HG03571 (cell line): Measurements from ENCODE around the gene LPAR2.
"Not testable (repeated sequence)": the region's sequence is repeated elsewhere in the genome, so short reads cannot be mapped to it uniquely, and the experiment has no call there.

Source experiments
- ATAC-seq: cut with Tn5 transposase; IDR thresholded peaks from one replicate; pipeline ENCODE4 v1.9.1; 2021; ENCODE audit not compliant: unreplicated experiment

The LPAR2 gene

DNA sequence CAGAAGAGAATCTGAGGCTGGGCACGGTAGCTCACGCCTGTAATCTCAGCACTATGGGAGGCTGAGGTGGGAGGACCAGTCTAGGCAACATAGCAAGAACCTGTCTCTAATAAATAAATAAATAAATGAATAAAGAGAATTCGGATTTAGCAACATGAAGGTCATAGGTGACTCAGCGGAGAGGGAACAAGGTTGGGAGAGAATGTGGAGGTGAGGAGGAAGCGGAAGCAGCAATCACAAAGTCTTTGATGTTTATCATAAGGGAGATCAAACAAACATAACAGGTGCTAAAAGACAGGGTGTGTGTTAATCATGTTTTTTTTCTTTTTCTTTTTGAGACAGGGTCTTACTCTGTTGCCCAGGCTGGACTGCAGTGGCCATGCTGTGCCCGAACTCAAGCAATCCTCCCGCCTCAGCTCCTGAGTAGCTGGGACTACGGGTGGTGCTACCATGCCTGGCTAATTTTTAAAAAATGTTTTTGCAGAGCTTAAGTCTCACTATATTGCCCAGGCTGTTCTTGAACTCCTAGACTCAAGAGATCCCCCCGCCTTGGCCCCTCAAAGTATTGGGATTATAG lies 25.8 kb downstream of the LPAR2 start:
- no peak for ATAC-seq

GRCh38 chr19:19600793-19601330 lies 27.2 kb downstream of the LPAR2 start:
- no peak for ATAC-seq

- ATAC-seq = not testable (repeated sequence)
Measured at GRCh38 chr19:19598728-19599451, 29.1 kb downstream of the LPAR2 start.

DNA sequence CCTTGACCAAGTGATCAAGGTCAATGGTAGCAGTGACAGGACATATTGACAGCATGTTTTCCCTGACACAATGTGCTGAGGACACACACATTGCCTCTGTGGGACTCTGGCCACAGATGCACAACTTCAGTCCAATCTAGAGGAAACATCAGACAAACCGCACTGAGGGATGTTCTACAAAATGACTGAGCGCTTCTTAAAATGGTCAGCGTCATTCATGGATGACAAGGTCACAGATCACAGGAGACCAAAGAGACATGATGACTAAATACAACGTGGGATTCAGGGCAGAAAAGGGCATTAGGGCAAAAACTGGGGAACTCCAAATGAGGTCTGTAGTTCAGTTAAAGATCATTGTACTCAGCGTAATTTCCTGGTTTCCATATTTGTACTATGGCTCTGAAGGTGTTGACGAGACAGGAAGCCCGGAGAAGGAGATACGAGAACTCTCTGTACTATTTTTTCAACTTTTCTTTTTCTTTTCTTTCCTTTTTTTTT lies 30.2 kb downstream of the LPAR2 start:
- peak; percentile 70 for ATAC-seq

DNA sequence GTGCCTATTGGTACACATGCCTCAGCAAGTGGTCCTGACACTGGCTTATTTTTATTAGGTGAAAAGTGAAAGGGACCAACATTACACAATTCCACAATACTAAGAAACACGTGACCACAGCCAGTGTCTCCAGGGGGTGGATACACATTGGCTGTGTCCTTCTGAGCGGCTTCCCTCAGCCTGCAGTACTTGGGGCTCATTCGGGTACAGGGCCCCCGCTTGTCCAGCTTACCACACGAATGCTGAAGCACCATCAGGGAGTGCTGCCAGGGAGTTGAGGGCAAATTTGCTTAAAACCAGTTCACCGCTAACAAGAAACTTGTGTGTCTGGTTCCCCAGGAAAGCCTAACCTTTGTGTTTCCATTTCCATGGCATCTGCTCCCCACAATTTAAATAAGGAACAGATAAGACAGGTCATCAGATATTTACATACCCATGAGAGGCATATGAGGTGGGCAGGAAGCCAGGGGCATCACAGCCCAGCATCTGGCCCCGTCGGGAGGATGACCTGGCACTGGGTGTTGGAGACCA lies 32.8 kb downstream of the LPAR2 start:
- no peak for ATAC-seq

- no peak for ATAC-seq
Measured at GRCh38 chr19:19594381-19594780, 33.6 kb downstream of the LPAR2 start.

DNA sequence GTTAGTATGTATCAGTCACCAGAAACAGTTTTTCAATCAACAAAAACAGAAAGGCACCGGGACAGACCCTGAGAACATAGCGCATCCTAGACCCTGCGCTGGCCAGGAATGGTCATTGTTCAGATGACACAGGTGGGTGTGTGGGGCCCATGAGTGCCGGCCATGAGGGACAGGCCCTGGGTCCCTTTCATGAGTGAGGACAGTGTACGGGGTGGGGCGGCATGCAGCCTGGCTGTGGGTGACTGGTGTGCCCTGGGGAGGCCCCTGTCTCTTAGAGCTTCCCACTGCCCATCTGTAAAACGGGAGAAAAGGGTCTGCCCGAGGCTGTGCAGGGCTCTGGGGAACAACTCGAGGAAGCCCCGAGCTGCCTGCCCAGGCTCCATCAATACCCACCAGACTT lies 35.3 kb downstream of the LPAR2 start:
- no peak for ATAC-seq

- peak; percentile 51 for ATAC-seq
Measured at GRCh38 chr19:19591133-19591825, 36.7 kb downstream of the LPAR2 start.

DNA sequence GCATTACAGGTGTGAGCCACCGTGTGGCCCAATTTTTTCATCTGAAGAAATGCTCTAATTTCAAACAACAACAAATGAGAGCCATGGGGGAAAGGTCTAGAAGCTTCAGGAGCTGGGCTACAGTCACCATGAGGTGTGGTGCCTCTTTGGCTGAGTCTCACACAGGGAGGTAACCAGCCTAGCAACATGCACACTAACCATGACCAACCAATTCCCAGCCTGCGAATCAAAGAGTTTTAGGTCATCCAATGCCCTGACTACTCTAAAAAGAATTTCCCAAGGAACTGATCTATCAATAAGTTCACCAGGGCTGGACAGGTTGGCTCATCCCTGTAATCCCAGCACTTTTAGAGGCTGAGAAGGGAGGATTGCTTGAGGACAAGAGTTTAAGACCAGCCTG lies 39.5 kb downstream of the LPAR2 start:
- no peak for ATAC-seq

GRCh38 chr19:19587771-19588170 lies 40.2 kb downstream of the LPAR2 start:
- ATAC-seq = no peak

DNA sequence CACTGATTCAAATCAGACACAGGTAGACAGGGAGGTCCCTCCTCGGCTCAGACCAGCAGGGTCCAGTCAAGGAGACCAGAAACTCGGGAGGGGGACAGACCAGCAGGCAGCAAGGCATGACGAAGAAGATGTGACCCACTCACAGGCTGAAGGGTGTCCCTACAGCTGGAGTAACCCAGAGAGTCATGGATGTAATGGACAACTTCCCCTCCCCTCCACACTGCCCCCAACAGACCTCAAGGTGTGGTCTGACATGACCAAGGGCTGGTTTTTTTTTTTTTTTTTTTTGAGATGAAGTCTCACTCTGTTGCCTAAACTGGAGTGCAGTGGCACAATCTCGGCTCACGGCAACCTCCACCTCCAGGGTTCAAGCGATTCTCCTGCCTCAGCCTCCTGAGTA lies 43.7 kb downstream of the LPAR2 start:
- no peak for ATAC-seq

GRCh38 chr19:19582471-19582870 lies 45.5 kb downstream of the LPAR2 start:
- ATAC-seq = no peak

- no peak for ATAC-seq
Measured at GRCh38 chr19:19581391-19581790, 46.6 kb downstream of the LPAR2 start.

GRCh38 chr19:19580418-19580817 lies 47.6 kb downstream of the LPAR2 start:
- ATAC-seq = no peak

GRCh38 chr19:19579533-19580361 lies 48.3 kb downstream of the LPAR2 start:
- no peak for ATAC-seq

- no peak for ATAC-seq
Measured at GRCh38 chr19:19578252-19578651, 49.8 kb downstream of the LPAR2 start.

- no peak for ATAC-seq
Measured at GRCh38 chr19:19575411-19575810, 52.6 kb downstream of the LPAR2 start.
